ENCODE data around the gene ZNF215. TPM values are rescaled to one million over a fixed set of nuclear protein-coding genes. Genes with fewer than 3 reads are reported as not detected.

ZNF215 gene
- total RNA-seq, 2 donors from 2014 or later = 3.6 to 7.3 TPM

GRCh38 chr11:6992457-6993417, 66.5 kb downstream of the ZNF215 start:
- no peak overlapping the region for H3K4me3 ChIP-seq
- H3K27ac ChIP-seq = no peak overlapping the region
- DNase-seq = no peak

DNA sequence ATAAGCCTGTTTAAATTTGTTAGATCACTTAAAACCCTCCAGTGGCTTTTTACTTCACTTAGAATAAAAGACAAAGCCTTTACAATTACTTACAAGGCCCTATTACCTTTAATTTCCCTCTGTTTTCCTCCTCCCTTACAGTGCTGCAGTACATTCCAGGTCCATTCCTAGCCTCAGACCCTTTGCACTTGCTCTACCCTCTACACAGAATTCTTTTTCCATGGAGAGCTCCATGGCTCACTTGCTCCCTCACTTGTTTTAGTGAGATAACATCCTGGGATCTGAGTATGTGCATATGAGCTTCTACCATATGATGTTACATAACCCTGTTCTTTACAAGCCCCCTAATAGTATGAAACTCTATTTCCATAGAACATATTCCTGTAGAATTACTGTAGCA, 69.5 kb downstream of the ZNF215 start:
- H3K9me3 ChIP-seq = no peaks in the 10 kb centered on the region
- H3K4me3 ChIP-seq = no peak overlapping the region
- no peak overlapping the region for H3K27ac ChIP-seq
- intact Hi-C loops (cut with DNase I) = no loop called here
- TF ChIP-seq CTCF (IDR thresholded peaks at IDR 0.05) = no peak
- H3K27me3 ChIP-seq = no peaks in the 10 kb centered on the region
- no peak overlapping the region for H3K9ac ChIP-seq (ENCODE audit: low read depth in 2 of 2, low read length in 2 of 2)
- H3K36me3 ChIP-seq = no peaks in the 10 kb centered on the region
- no peaks in the 10 kb centered on the region for H3K4me1 ChIP-seq
- DNase-seq = no peak

More at GRCh38 chr11:6992457-6993417, 66.5 kb downstream of the ZNF215 start:
- no peaks in the 10 kb centered on the region for H3K36me3 ChIP-seq
- intact Hi-C loops (cut with DNase I) = no loop called here
- H3K27me3 ChIP-seq = no peaks in the 10 kb centered on the region
- H3K9me3 ChIP-seq = no peaks in the 10 kb centered on the region
- no peaks in the 10 kb centered on the region for H3K4me1 ChIP-seq
- no peak overlapping the region for H3K9ac ChIP-seq (ENCODE audit: low read depth in 2 of 2, low read length in 2 of 2)
- TF ChIP-seq CTCF (IDR thresholded peaks at IDR 0.05) = no peak

DNA sequence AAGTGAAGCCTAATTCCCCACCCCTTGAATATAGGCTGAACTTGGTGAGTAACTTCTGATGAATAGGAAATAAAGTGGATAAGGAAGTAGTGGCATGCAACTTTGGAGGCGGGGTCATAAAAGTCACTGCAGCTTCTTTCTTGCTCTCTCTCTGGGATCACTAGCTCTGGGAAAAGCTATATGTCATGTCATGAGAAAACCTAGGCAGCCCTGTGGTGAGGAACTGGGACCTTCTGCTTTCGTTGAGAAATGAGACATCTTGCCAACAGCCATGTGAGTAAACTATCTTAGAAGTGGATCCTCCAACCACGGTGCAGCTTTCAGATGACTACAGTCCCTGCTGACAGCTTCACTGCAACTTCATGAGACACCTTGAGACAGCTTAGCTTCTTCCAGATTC, 78.3 kb downstream of the ZNF215 start:
- TF ChIP-seq CTCF (IDR thresholded peaks at IDR 0.05) = no peak
- Histone ChIP-seq H3K4me1 (no peaks in the 10 kb centered on the region), H3K27ac (no peak overlapping the region), H3K9me3 (no peaks in the 10 kb centered on the region), H3K36me3 (no peaks in the 10 kb centered on the region), H3K4me3 (no peak overlapping the region), H3K27me3 (no peaks in the 10 kb centered on the region), H3K9ac (ENCODE audit: low read depth in 2 of 2, low read length in 2 of 2) (no peak overlapping the region)
- intact Hi-C loops (cut with DNase I) = no loop called here
- DNase-seq = peak; percentile 17

Other genes with a start within 250 kb of the ZNF215 start
- gene MRPL17, start 243.1 kb upstream of the ZNF215 start, total RNA-seq = 10 to 100 TPM; 34.6 to 75.1 TPM
- gene OR2AG2, start 154.4 kb upstream of the ZNF215 start, total RNA-seq = under 1 TPM in 1 of 2 donors, not detected in 1; 0.47 TPM
- gene OR2AG1, start 143.4 kb upstream of the ZNF215 start, total RNA-seq = not detected
- gene OR6A2, start 126.7 kb upstream of the ZNF215 start, total RNA-seq = under 1 TPM in 1 of 2 donors, not detected in 1; 0.59 TPM
- gene OR10A5, start 80.7 kb upstream of the ZNF215 start, total RNA-seq = not detected
- not detected for gene OR10A2, start 63.4 kb upstream of the ZNF215 start, total RNA-seq
- gene OR10A4, start 49.8 kb upstream of the ZNF215 start, total RNA-seq = not detected
- under 1 TPM in 1 of 2 donors, not detected in 1; 0.40 TPM for gene OR2D2, start 33.9 kb upstream of the ZNF215 start, total RNA-seq
- gene OR2D3, start 5.4 kb upstream of the ZNF215 start, total RNA-seq = not detected
- gene ZNF214, start 93.9 kb downstream of the ZNF215 start, total RNA-seq = 1 to 10 TPM; 1.9 to 2.6 TPM
- gene NLRP14, start 94.1 kb downstream of the ZNF215 start, total RNA-seq = under 1 TPM in 1 of 2 donors, not detected in 1; 0.10 TPM
- not detected for gene RBMXL2, start 162.6 kb downstream of the ZNF215 start, total RNA-seq